GM18511 (cell line): Measurements from ENCODE around the gene CXXC1.
"Not testable (repeated sequence)": the region's sequence is repeated elsewhere in the genome, so short reads cannot be mapped to it uniquely, and the experiment has no call there.

Experiments used
- ATAC-seq: cut with Tn5 transposase; IDR thresholded peaks from one replicate; pipeline ENCODE4 v1.9.1; 2021; ENCODE audit warnings: mild to moderate bottlenecking, moderate library complexity; ENCODE audit not compliant: unreplicated experiment

CXXC1 gene

GRCh38 chr18:50276452-50276851 lies 11.0 kb downstream of the CXXC1 start:
- no peak for ATAC-seq

GRCh38 chr18:50275503-50276036 lies 11.9 kb downstream of the CXXC1 start:
- ATAC-seq, result no peak

GRCh38 chr18:50274941-50275340 lies 12.6 kb downstream of the CXXC1 start:
- ATAC-seq, result no peak

- ATAC-seq, result no peak
Measured at GRCh38 chr18:50274044-50274442, 13.4 kb downstream of the CXXC1 start.

GRCh38 chr18:50273203-50274043 lies 14.1 kb downstream of the CXXC1 start:
- no peak for ATAC-seq

GRCh38 chr18:50272568-50272967 lies 14.9 kb downstream of the CXXC1 start:
- no peak for ATAC-seq

GRCh38 chr18:50268022-50268747 lies 19.3 kb downstream of the CXXC1 start:
- ATAC-seq, result peak; percentile 82

GRCh38 chr18:50266248-50266704 lies 21.2 kb downstream of the CXXC1 start, which contains the start of gene CFAP53:
Gene CFAP53, minus strand, starts transcription at chr18:50266495. Its CDS starts 91 bp downstream, at chr18:50266404.
- ATAC-seq, result peak; percentile 85

GRCh38 chr18:50262977-50263376 lies 24.5 kb downstream of the CXXC1 start:
- no peak for ATAC-seq

GRCh38 chr18:50250935-50251334 lies 36.6 kb downstream of the CXXC1 start:
- ATAC-seq, result no peak

- no peak for ATAC-seq
Measured at GRCh38 chr18:50249576-50249975, 37.9 kb downstream of the CXXC1 start.

GRCh38 chr18:50247561-50247960 lies 39.9 kb downstream of the CXXC1 start:
- ATAC-seq, result no peak

- ATAC-seq, result not testable (repeated sequence)
Measured at GRCh38 chr18:50241768-50242167, 45.7 kb downstream of the CXXC1 start.

- ATAC-seq, result no peak
Measured at GRCh38 chr18:50240080-50240563, 47.4 kb downstream of the CXXC1 start.

- ATAC-seq, result no peak
Measured at GRCh38 chr18:50232419-50232818, 55.1 kb downstream of the CXXC1 start.
